HUES6 (cell line): ENCODE results near the gene RBX1.

Experiments
- H3K27ac ChIP-seq: 2 replicates; pipeline ENCODE4 v1.7.0; 2013; ENCODE audit warnings: low read depth, mild to moderate bottlenecking, low read length, inconsistent platforms
- H3K27me3 ChIP-seq: 2 replicates; pipeline ENCODE4 v1.6.1; 2013; ENCODE audit warnings: low read length; ENCODE audit not compliant: control insufficient read depth, insufficient read depth
- H3K36me3 ChIP-seq: 2 replicates; pipeline ENCODE4 v1.6.1; 2013; ENCODE audit warnings: low read length; ENCODE audit not compliant: control insufficient read depth, insufficient read depth
- H3K4me1 ChIP-seq: 2 replicates; pipeline ENCODE4 v1.6.1; 2013; ENCODE audit warnings: low read length; ENCODE audit not compliant: control insufficient read depth, insufficient read depth
- H3K4me3 ChIP-seq: 2 replicates; pipeline ENCODE4 v1.5.1; 2013; ENCODE audit warnings: low read depth, low read length
- H3K9ac ChIP-seq: one replicate; pipeline ENCODE4 v1.6.1; 2013; ENCODE audit warnings: mild to moderate bottlenecking, low read length
- H3K9me3 ChIP-seq: 2 replicates; pipeline ENCODE4 v1.6.1; 2013; ENCODE audit warnings: low read depth, low read length; ENCODE audit not compliant: control insufficient read depth, insufficient read depth

Gene RBX1

DNA sequence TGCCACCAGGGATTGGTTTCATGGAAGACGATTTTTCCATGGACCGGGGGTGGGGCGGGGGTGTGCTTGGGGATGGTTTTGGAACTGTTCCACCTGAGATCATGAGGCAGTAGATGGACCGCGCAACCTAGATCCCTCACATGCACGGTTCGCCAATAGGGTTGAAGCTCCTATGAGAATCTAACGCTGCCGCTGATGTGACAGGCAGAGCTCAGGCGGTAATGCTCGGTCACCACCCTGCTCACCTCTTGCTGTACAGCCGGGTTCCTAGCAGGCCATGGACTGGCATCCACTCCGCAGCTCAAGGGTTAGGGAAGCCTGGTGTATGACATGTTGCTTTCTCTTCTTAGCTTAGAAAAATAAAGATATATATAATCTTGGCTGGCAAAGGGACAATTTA, 22.0 kb downstream of the RBX1 start:
- no peak overlapping the region for H3K4me3 ChIP-seq
- no peaks in the 10 kb centered on the region for H3K27me3 ChIP-seq
- no peaks in the 10 kb centered on the region for H3K4me1 ChIP-seq
- H3K9ac ChIP-seq: no peak overlapping the region
- H3K9me3 ChIP-seq: no peaks in the 10 kb centered on the region
- H3K27ac ChIP-seq: no peak overlapping the region
- H3K36me3 ChIP-seq: peaks cover 37% of the 10 kb centered on the region

DNA sequence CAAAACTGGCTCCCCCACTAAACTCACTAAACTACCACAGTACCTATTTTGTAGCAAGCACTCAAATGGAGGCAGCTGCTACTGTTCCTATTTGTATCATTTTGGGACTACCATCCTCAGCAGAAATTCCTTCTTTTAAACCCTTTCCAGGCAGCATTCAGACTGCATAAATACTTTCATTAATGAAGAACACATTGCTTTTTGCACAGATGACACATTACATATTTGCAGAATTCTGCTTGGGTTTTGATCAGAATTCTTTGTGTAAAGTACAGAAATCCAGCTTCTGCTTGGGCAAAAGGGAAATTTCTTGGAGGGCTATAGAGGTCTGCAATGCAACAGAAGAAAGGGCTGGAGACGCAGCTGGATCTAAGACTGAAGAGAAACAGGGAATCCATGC, 24.2 kb downstream of the RBX1 start:
- Histone ChIP-seq H3K27ac (no peak overlapping the region), H3K9me3 (no peaks in the 10 kb centered on the region), H3K36me3 (peaks cover 21% of the 10 kb centered on the region), H3K4me3 (no peak overlapping the region), H3K4me1 (no peaks in the 10 kb centered on the region), H3K9ac (no peak overlapping the region), H3K27me3 (no peaks in the 10 kb centered on the region)

DNA sequence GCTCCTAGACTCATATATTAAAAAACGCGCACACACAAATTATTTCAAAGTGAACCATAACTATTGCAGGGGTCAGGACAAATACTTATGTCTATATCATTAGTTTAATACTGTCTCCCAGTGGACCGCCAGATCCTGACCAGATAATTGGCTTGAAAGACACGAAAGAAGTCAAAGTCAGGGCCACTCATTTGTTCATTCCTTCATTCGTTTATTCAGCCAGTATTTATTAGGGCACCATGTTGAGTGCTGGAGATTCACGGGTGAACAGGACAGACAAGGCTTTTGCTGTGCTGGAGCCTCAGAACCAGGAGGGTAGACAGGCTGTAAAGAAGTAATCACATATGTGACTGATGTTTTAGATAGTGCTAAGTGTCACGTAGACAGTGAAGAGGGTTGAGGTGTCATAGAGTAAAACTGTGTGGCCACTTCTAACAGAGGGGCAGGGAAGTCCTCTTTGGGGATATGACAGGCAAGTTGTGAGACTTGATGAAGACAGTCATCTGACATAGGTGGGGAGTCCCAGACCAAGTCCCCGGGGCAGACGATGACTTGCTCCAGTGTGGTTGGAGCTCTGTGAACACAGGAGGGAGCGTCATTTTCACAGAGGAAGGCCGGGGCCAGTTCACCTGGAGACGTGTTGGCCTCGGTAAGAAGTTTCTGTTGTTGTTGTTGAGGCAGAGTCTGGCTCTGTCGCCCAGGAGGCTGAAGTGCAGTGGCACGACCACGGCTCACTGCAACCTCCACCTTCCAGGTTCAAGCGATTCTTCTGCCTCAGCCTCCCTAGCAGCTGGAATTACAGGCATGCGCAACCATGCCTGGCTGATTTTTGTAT, 25.9 kb downstream of the RBX1 start:
- H3K27me3 ChIP-seq: no peaks in the 10 kb centered on the region
- H3K4me3 ChIP-seq: no peak overlapping the region
- H3K4me1 ChIP-seq: no peaks in the 10 kb centered on the region
- peaks cover 12% of the 10 kb centered on the region for H3K36me3 ChIP-seq
- H3K9me3 ChIP-seq: no peaks in the 10 kb centered on the region
- H3K27ac ChIP-seq: no peak overlapping the region
- no peak overlapping the region for H3K9ac ChIP-seq

DNA sequence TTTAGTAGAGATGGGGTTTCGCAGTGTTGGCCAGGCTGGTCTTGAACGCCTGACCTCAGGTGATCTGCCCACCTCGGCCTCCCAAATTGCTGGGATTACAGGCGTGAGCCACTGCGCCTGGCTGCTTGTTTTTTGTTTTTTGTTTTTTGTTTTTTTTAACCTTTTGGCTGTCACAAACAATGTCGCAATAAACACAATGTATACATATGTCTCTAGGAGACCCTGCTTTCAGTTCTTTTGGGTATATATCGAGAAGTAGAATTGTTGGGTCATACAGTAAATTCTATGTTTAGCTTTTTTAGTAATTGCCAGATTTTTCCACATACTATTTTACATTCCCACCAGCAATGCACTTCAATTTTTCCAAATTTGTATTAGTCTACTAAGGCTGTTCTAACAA, 28.0 kb downstream of the RBX1 start:
- H3K27ac ChIP-seq: no peak overlapping the region
- no peaks in the 10 kb centered on the region for H3K9me3 ChIP-seq
- H3K27me3 ChIP-seq: no peaks in the 10 kb centered on the region
- H3K4me1 ChIP-seq: no peaks in the 10 kb centered on the region
- H3K4me3 ChIP-seq: no peak overlapping the region
- H3K9ac ChIP-seq: no peak overlapping the region
- H3K36me3 ChIP-seq: no peaks in the 10 kb centered on the region

DNA sequence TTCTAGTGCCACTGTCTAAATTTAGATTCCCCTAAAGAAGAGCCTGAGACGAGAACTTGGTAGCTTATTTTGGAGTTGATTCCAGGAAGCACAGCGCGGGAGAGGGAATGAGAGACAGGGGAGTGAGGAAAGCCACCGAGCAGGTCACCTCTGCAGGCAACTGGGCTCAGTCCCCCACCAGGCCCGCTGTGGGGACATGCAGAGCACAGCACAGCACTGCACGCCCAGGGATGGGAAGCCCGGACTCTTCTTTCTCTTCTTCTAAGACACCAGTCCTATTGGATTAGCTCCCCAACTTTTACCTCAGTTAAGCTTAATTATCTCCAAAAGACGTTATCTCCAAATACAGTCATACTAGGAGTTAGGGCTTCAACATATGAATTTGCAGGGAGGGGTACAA, 28.7 kb downstream of the RBX1 start:
- Histone ChIP-seq H3K27ac (no peak overlapping the region), H3K27me3 (no peaks in the 10 kb centered on the region), H3K9me3 (no peaks in the 10 kb centered on the region), H3K36me3 (no peaks in the 10 kb centered on the region), H3K4me1 (no peaks in the 10 kb centered on the region), H3K4me3 (no peak overlapping the region), H3K9ac (no peak overlapping the region)

DNA sequence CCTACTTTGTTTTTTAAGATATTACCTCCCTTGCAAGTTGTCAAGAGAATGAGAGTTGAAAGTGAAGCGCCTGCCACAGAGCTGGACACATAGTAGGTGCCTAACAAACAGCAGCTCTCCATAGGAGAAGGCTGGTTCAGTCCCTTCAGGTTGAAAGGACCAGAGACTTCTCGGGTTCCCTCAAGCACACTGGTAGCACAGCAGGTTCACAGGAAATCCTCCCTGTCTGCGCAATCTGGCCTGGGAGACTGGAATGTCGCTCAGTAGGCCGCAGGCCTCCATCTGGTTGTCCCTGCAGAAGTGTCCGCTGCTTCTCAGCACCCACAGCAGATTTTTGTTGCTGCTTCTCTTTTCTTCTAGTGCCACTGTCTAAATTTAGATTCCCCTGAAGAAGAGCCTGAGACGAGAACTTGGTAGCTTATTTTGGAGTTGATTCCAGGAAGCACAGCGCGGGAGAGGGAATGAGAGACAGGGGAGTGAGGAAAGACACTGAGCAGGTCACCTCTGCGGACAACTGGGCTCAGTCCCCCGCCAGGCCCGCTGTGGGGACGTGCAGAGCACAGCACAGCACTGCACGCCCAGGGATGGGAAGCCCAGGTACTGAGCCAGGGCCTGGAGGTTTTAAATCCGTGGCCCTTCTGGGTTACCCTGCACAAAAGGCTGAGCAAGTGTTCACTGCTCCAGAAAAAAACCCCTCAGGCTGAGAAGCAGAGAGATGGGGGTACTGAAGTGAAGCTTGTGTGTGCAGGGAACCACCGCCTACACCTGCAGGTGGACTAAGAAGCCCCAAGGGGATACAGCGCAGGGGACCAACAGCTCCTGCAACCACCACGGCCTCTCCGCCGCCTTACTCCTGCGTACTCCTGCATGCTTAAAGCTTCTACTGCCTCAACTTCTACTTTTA, 31.6 kb downstream of the RBX1 start:
- Histone ChIP-seq H3K36me3 (no peaks in the 10 kb centered on the region), H3K27ac (no peak overlapping the region), H3K9me3 (no peaks in the 10 kb centered on the region), H3K4me1 (no peaks in the 10 kb centered on the region), H3K27me3 (no peaks in the 10 kb centered on the region), H3K9ac (no peak overlapping the region), H3K4me3 (no peak overlapping the region)

DNA sequence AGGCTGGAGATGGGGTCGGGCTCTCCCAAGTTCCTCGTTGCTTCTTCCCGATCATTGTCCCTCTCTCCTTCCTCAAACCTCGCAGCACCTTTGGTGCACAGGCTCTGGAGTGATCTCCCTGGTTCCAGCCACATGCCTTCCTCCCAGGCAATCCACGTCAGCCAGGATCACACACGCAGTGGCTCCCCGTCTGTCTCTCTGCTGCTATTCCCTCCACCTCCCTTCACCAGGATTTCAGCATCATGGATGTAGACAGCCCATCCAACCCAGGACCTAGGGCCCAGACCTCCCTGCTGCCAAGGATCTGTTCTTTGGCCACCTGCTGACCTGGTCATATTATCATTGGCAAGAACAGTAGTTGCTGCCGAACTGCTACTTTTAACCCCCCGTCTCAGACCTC, 40.1 kb downstream of the RBX1 start:
- Histone ChIP-seq H3K27ac (no peak overlapping the region), H3K9me3 (no peaks in the 10 kb centered on the region), H3K4me1 (peaks cover 3% of the 10 kb centered on the region; the same call in 1 of the 2 replicates), H3K4me3 (no peak overlapping the region), H3K27me3 (no peaks in the 10 kb centered on the region), H3K9ac (no peak overlapping the region), H3K36me3 (no peaks in the 10 kb centered on the region)

DNA sequence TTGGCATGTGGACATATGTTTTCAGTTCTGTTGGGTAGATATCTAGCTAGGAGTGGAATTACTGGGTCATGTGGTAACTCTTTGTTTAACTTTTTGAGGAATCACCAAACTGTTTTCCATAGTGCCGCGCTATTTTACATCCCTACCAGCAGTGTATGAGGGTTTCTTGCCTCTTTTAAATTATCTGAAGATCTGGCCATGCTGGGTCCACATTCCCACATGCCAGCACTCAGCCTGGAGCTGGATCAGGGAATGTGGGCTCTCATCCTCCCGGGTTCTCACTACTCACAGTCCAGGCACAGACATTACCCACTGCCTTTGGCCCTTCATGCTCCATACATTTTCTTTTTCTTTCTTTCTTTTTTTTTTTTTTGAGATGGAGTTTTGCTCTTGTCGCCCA, 44.6 kb downstream of the RBX1 start:
- Histone ChIP-seq H3K4me3 (no peak overlapping the region), H3K4me1 (no peaks in the 10 kb centered on the region), H3K27me3 (no peaks in the 10 kb centered on the region), H3K36me3 (no peaks in the 10 kb centered on the region), H3K27ac (no peak overlapping the region), H3K9ac (no peak overlapping the region), H3K9me3 (no peaks in the 10 kb centered on the region)

DNA sequence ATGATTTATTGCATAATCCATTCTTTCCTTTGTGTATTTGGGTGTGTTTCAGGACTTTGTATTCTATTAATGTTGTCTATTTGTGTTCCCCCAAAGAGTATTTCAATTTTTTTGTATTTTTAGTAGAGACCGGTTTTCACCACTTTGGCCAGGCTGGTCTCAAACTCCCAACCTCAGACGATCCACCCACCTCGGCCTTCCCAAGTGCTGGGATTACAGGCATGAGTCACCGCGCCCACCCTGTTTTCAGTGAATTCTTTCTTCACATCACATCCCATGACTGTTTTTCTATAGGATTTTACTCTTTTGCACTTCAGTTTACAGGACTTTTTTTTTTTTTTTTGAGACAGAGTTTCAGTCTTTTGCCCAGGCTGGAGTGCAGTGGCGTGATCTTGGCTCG, 46.3 kb downstream of the RBX1 start:
- Histone ChIP-seq H3K4me3 (no peak overlapping the region), H3K9ac (no peak overlapping the region), H3K9me3 (no peaks in the 10 kb centered on the region), H3K27ac (no peak overlapping the region), H3K36me3 (no peaks in the 10 kb centered on the region), H3K27me3 (no peaks in the 10 kb centered on the region), H3K4me1 (peaks cover 8% of the 10 kb centered on the region)

DNA sequence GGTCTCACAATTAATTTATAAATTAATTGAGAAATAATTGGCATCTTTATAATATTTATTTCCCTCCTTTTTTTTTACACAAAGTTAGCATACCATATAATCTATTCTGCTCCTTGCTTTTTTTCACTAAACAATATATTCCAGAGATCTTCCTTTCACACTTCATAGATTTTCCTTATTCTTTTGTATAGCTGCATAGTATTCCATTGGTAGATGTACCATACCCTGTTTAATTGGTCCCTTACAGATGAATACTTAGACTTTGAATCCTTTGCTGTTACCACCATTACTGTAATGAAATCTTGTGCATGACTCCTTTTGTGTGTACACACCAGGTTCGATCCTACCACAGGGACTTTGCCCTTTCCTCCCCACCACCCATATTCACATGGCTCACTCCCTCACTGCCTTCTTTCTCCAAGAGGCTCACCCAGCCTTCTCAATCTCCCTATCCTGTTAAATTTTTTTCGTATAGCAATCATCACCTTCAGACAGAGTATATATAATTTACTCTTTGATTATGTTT, 48.9 kb downstream of the RBX1 start:
- no peak overlapping the region for H3K9ac ChIP-seq
- H3K4me1 ChIP-seq: peaks cover 8% of the 10 kb centered on the region
- no peak overlapping the region for H3K4me3 ChIP-seq
- no peak overlapping the region for H3K27ac ChIP-seq
- H3K27me3 ChIP-seq: no peaks in the 10 kb centered on the region
- H3K9me3 ChIP-seq: no peaks in the 10 kb centered on the region
- H3K36me3 ChIP-seq: no peaks in the 10 kb centered on the region
